NCI-H345 treated with DMSO at 0.1 percent for 48 hours (cell line): ENCODE data around the gene KLHL40.

Experiments
- DNase-seq: peaks from one replicate; lab custom pipeline; 2025; ENCODE audit not compliant: unreplicated experiment; lab: John Stamatoyannopoulos, UW

KLHL40 gene

DNA sequence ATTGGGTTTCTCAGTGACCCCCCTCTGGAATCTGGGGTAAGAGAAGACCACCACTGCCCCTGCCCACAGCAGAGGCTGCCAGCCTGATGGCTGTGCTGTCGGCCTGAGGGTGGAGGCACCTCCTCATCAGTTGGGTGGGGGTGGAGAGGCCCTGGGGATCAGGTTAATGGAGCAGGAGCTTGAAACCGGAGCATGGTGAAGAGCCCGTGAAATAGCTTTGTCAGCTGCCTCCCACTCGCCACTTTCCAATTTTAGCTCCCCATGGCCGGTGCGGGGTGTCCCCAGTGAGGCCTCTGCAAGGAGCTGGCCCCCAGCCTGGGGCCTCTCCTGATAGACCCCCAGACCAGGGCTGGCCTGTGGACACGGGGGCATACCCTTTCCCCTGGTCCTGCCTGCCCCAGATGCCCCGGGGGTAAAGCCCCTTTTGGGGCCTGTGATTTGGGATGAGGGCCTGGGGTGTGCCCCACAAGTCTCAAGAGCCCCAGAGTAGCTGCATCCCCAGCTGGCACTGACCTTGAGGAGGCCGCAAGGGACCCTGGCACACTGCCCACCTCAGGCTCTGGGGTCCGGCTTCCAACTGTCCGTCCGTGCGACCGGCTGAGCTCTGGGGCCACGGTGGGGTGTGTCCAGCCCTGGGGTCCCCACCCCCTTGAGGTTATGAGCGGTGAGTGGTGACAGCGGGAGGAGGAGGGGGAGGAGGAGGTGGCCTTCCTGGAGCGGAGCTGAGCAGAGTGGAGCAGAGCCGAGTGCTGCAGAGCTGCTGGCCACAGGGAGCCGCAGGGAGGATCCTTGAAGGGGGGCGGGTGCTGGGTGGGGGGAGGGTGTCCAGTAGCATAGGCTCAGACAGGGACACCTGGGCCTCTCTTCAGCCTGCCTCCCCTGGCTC, 17.0 kb downstream of the KLHL40 start, which contains the start of gene HHATL:
HHATL (minus strand) TSS at position 733 of the 886 bp plus-strand sequence. CDS start 1,972 bp downstream, outside the sequence.
- DNase-seq: no peak

DNA sequence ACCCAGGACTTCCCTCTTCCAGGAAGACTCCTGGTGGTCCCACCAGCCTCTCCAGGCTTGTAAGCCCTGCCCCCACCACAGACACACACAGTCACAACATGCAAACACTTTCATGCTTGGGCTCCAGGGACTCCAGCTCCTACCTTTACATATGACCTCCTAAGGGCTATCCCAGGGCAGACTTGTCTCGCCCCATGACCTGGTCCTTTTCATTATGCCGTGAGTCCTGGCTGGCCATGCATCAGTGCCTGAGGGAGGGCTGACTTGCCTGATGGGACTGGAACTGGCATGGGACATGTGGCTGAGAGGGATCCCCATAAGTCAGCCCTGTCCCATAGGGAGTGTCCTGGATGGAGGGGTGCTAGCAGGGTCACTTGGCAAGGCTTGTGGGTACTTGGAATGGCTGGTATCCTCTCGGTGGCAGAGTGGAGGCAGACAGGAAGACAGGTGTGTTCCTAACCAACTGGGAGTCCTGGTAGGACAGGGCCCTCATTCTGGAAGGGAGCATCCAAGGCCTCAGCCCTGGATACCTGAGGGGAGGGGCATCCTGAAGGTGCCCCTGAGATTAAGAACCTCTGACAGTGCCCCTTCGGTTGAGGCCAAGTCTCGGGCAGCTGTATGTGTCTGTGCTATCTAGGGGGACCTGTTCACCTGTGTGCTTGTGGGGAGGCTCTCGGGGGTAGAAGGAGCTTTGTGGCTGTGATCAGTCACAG, 17.8 kb downstream of the KLHL40 start:
- DNase-seq: no peak

DNA sequence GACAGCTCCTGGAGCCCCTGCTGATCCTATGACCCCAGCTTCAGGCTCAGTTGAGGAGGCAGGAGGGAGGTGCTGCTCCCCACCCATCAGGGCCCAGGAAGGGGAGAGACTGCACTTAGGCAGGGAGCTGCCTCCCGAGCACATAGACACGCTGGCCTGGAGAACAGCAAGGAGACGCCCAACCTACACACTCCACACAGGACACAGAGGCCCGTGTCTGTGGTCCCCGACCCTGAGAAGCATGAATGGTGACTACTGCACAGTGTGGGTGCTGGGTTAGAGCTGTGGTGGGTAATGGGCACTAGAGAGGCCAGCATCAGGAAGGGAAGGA, 18.3 kb downstream of the KLHL40 start:
- DNase-seq: no peak

DNA sequence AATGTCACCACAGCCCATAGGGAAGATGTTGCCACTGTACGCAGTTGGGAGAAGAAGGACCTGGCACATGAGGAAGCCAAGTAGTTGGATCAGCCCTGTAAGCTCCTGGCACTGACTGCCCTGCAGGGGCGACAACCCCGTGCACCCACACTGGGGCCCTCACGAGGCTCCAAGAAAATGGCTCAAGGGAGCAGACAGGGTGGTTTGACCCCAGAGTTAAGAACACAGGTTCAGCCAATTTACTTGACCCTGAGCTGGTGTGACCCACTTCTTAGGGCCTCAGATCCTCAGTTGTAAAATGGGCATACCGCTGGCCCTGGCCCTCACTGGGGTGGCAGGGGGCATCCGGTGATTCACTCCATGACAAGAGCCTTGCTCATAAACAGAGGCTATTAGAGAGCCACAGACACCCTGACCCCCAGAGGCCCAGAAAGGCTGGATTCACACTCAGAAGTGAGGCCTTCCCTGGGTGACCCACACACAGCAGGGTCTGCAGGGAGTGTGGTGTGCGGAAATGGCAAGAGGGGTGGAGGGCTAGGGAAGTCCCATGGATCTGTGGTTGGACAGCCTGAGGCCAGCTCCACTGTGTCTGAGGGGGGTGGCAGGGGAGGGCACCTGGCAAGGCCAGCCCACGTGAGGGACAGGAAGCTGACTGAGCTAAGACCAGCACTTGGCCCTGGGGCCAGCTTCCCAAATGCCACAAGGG, 19.0 kb downstream of the KLHL40 start:
- no peak for DNase-seq

DNA sequence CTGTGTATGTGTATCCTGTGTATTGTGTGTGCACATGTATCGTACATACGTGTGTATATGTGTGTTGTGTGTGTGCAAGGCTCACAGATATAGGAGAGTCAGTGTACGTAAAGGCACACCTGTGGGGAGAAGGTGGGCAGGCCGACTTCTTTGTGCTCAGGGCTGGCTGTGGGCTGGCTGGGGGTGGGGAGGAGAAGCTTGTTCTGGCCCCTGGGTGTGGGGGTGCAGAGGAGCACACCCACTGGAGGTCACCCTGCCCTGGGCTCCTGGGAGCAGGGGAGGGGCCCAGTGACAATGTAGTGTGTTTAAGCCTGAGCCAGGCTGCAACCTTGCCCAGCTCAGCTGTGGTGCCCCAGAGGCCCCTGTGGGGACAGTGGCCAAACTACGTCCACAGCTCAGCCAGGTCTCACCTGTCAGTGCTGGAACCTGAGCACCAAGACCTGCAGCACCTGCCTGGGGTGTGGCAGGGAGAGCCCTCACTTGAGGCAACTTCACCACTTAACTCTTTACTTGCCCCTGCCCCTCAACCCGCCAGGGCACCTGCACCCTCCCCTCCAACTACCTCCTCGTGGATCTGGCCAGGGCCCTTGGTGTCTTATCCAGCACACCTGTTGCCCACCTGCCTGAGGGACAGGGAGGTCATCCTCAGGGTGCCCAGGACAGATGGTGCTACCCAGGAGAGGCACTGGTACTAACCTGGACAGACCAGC, 19.9 kb downstream of the KLHL40 start:
- no peak for DNase-seq

DNA sequence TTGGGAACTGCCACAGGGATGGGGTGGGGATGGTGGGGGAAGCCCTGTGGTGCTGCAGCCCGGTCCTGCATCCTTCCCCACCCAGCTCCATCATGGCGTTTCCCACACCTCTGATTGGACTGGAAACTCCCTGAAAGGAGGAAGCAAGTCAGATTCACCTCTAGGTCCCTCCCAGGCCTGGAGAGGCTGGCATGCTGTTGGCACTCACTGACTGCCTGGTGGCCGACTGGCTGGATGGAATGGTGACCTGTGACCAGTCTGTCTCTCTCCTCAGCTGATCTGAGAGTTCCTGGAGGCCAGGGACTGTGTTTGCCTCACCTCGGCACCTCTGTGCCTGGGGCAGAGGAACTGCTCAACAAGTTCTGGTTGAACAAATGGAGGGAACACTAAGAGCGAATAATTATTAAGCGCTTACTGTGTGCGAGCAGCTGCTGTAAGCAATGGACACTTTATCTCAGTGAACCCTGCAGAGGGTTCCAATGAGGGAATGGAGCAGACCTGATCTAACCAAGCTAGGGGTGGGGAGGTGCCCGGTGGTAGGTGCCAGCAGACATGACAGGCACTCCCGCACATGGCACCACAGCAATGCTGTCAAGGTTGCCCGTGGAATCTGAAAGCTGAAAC, 20.7 kb downstream of the KLHL40 start:
- DNase-seq: no peak

DNA sequence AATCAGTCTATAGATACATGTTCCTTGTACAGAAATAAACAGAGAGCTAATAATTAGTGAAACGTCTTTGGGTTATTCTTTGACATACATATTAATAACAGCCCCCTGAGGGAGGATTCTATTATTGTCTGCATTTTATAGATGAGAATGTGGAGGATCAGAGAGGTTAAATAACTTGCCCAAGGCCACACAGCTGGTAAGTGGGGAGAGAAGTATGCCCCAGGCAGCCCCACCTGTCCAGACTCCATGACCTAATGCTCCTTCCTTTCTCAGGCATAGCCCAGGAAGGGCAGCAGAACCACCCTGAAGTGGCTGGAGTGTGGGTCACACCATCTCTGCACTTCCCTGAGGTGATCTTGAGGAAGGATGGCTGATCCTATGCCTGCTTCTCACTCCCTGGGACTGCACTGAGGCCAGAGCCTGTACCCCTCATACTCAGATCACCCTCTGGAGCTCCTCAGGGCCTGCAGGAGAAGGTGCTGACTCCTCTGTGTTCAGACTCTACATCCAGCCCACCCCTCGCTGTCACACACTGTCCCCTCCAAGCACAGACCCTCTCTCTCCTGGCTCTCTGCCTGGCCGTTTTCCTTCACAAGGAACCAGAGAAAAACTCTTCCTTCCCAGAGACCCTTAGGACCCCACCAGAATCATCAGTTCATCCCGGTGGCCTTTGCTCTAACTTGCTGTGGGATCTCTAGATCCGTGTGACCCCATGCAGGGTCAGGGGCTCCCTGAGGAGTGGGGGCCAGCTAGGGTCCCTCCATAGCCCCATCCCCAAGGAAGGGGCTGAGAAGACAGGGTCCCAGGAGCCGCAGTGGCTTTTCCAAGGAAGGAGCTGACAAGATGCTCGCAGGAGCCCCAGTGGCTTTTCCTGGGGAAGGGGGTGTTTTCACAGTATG, 21.6 kb downstream of the KLHL40 start:
- DNase-seq: no peak

DNA sequence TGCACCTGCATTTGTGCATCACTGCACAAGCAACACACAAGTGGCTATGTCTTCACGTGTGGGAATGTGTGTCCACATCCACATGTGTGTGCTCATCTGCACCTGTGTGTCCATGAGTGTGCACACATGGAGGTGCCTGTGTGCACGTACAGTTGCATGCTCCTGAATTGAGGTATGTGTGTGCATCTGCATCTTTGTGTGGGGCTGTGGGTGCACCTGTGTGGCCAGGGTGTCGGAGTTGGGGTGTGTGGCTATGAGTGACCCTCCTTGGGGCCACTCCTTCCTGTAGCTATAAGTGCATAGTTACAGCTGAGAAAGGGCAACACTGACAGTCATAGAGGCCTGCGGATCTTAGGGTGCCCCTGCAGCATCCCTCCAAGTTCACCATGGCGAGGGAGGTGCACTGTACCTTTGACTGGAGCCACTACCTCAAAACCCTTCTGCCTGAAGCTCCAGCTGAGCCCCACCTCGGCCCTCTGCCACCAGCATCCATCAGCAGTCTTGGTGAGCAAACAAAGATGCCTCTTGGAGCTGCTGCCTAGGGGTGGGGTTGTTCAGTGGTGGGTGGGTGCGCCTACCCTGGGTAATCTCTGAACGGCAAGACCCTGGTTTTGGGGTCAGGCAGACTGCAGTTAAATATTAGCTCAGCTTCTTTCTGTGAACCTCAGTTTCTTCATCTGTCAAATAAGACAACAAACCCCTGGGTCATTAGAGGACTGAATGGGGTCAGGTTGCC, 22.5 kb downstream of the KLHL40 start:
- DNase-seq: no peak

DNA sequence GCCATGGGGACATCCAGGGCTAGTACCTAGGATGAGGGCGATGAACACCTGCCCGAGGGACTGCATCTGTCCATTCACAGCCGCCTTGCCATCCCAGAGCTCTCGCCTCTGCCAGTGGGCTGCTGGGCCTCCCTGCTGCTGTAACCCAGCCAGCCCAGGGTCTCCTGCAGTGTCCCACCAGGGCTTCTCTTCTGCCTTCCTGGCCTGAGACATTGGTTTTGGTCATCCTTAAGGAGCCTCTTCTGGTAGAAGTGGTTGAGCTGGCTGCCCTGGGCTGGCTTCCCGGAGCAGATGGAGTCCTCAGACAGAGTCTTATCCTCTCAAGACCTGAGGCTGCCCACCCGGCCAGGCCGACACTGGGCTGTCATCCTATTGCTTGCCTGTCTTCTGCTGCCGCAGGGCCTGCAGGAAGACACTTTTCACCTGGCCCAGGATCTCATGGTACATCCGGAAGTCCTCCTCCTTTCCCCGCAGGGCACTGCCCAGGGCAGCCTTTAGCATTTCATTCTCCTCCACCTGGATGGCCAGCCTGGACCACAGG, 23.3 kb downstream of the KLHL40 start:
- no peak for DNase-seq

DNA sequence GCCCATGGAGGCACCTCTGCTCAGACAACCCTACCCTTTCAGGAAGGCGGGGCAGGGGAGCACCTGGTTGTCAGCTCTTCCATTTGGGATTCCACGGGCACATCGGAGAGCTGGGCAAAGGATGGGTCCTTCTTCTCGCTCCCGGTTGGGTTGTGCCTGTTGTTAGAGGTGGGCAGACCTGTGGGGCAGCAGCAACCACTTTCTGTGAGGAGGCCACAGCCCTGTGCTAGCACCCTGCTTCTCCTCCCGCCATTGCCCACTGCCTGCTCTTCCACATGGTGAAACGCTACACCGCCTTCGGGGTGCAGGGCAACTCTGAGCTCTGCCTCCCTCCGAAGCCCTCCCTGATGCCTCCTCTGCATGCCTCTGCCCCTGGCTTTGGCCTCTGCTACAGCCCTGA, 24.3 kb downstream of the KLHL40 start:
- no peak for DNase-seq

DNA sequence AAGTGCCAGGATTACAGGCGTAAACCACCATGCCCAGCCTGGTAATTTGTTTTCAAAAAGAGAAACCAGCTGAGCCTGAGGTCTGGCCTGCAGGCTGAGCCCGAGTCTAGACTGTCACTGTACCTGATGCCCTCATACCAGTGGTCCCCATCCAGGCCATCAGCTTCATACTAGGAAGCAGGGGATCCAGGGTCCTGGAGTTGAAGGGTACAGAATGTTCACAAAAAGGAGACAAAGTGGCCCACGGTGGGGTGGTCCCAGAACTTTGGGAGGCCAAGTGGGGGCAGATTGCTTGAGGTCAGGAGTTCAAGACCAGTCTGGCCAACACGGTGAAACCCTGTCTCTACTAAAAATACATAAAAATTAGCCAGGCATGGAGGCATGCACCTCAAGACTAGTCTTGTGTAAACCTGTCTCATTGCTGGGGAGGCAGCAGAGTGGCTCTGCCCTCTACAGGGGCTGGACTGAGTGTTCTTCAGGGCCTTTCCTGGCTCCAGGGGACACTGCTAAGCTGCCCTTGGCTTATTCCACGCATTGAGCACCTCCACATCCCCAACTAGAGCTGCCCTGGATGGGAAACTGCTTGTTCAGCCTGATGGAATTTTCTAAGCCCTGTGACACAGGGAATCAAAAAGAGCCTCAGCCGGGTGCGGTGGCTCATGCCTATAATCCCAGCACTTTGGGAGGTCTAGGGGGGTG, 25.1 kb downstream of the KLHL40 start:
- no peak for DNase-seq

DNA sequence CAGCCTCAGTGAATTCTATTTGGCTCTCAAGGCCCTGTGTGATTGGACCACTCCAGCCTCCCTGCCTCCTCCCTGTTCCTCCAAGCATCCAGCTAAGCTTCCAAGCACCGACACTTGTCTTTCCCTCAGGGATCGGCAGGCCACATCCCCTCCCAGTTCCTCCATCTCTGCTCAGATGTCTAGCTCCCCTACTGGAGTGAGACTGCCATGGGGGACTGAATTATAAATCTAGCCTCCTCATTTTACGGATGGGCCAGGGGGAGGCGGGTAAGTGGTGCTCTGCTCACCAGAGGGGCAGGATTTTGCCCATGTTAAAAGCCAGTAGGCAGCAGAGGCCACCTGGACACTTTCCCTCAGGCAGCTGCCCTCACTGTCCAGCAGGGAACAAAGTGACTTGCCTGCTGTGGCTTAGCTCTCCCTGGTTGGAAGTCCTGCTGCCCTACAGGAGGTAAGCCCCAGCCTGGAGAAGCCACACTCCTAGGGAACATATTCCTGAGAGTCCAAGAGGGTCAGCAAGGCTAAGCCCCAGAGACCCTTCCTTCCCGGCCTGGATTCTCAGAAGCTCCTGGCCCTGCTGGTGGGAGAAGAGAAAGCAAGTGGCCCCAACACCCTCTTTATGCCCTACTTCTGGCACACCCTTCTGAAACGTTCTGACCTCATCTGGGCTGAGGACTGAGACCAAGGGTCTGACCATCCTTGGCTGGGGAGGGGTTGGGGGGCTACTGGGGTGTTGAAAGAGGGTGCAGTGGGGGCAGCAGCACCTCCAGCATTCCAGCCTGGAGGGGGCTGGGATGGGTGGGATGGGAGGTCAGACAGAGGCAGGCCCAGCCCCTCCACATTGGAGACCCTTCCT, 26.4 kb downstream of the KLHL40 start:
- DNase-seq: no peak

DNA sequence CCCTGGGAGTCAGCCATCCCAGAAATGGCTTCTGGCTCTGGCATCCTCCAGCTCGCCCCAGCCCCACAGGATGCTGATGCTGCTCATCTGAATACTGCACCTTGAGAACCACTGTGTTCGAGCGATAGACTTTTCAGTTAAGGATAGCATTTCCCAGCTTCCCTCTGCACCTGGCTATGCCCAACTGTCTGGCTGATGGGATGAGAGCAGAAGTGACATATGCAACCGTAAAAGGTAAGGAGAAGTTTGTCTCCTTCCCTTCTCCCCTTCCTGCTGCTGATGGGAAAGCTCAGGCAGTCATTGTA, 27.0 kb downstream of the KLHL40 start:
- DNase-seq: no peak

DNA sequence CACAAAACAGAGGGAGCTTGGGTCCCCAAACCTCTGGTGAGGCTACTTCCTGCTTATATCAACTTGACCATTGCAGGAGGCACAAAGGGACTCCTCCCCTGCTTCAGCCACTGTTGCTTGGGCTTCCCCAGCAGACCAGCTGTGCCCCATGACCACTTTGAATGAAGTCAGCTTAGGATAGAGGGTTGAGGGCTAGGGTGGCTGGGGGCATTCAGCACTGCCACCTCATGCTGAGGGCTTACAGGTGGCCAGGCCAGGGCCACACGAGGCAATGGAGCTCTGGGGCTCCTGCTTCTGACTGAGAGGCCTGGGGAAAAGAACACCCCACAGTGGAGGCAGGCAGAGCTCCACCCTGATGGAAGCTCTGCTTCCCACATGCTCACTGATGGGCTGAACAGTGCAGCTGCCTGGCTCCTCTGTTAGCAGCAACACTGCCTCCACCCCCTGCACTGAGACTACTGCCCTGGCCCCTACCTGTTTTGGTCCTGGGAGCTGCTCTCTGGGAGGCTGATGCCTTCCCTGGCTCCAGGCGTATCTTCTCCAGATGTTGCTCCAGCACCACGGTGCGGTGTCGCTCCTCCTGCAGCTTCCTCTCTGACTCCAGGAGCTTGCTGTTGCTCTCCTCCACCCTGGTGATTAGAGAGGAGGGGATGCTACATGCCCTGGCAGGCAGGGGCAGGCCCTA, 27.5 kb downstream of the KLHL40 start:
- no peak for DNase-seq

DNA sequence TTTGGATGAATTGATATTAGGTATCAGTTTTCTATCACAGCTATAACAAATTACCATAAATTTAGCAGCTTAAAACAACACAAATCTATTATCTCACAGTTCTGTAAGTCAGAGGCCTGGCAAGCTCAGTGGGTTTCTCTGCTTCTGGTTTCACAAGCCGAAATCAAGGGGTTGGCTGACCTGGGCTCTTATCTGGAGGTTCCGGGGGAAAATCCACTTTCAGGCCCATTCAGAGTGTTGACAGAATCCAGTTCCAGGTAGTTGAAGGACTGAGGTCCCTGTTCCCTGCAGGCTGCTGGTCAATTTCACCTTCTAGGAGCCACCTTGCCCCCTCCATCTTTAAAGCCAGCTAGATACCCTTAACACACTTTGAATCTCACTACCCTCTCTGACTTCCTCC, 28.4 kb downstream of the KLHL40 start:
- no peak for DNase-seq

DNA sequence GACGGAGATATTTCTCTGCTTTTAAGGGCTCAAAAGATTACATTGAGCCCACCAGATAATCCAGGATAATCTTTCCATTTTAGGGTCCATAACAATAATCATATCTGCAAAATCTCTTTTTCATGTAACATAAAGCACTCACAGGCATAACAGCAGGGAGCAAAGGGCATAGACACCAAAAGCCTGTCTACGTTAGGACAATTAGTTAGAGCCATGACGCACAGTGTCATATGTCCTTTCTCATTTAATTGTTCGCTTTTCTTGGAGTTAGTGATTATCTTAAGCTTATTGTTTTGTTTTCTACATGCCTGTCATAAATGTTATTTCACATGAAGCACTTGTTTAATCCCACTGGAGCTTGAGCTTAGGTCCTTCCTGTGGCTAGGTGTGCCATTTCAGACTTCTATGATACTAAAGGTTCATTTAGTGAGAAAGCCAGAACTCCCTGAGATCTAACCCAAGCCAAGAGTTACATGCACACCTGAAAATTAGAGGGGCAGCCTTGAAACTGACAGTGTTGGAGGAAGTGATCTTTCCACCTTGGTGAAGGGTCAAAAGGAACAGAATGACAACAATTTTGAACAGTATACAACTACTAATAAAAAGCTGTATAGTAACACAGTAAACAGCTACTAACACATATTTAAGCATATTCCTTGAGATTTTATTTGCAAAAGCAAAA, 29.0 kb downstream of the KLHL40 start:
- DNase-seq: no peak
